H1 (cell line): Measurements from ENCODE around the gene KCND3. TPM values are rescaled to one million over a fixed set of nuclear protein-coding genes. Genes with fewer than 3 reads are reported as not detected.

Source experiments
- CTCF ChIA-PET: fragments of 300-600 bp; sonication (Branson Sonifier 250); formaldehyde crosslinking; loops from one replicate; lab custom pipeline; 2021; ENCODE audit not compliant: partially characterized antibody; lab: Charles Lee
- POLR2A ChIA-PET: fragments of 300-600 bp; sonication (Branson Sonifier 250); formaldehyde crosslinking; loops from one replicate; lab custom pipeline; 2021; ENCODE audit warnings: inconsistent platforms; ENCODE audit not compliant: partially characterized antibody; lab: Charles Lee
- DNase-seq, 2 experiments: peaks; one replicate each; pipeline versions ENCODE4 v3.0.0 to v3.0.0-alpha.2; 2010 to 2022; ENCODE audit warnings: low spot score in 2 of 2, low read depth in 1 of 2, mixed read lengths in 1 of 2
- FAIRE-seq: peaks from 2 replicates; lab custom pipeline; 2011; peaks lifted over from hg19 to GRCh38; lab: Jason Lieb, UNC
- H2AFZ ChIP-seq: 2 replicates; pipeline ENCODE4 v1.8.1; 2012; ENCODE audit warnings: low read length, inconsistent platforms
- H2AK5ac ChIP-seq: 2 replicates; pipeline ENCODE4 v1.6.1; 2013; ENCODE audit warnings: low read depth, low read length
- H2BK120ac ChIP-seq: replicated peaks from 2 replicates; pipeline ENCODE3; 2013; ENCODE audit warnings: low read depth, low read length, inconsistent platforms
- H2BK12ac ChIP-seq: 2 replicates; pipeline ENCODE4 v1.6.1; 2013; ENCODE audit warnings: low read depth, low read length
- H2BK15ac ChIP-seq: 2 replicates; pipeline ENCODE4 v1.6.1; 2013; ENCODE audit warnings: low read length
- H2BK20ac ChIP-seq: 2 replicates; pipeline ENCODE4 v1.6.1; 2013; ENCODE audit warnings: low read length
- H2BK5ac ChIP-seq: 2 replicates; pipeline ENCODE4 v1.6.1; 2013; ENCODE audit warnings: low read depth, low read length
- H3K14ac ChIP-seq: 2 replicates; pipeline ENCODE4 v1.6.1; 2013; ENCODE audit warnings: inconsistent platforms; ENCODE audit not compliant: insufficient read length
- H3K18ac ChIP-seq: 2 replicates; pipeline ENCODE4 v1.6.1; 2013; ENCODE audit warnings: low read length; ENCODE audit errors: extremely low read depth
- H3K23ac ChIP-seq: 2 replicates; pipeline ENCODE4 v1.6.1; 2013; ENCODE audit warnings: inconsistent platforms; ENCODE audit not compliant: insufficient read length
- H3K23me2 ChIP-seq: 2 replicates; pipeline ENCODE4 v1.6.1; 2013; ENCODE audit warnings: low read depth, low read length
- H3K27ac ChIP-seq: 2 replicates; pipeline ENCODE4 v1.6.1; 2011; ENCODE audit warnings: low read depth, low read length, inconsistent platforms
- H3K27me3 ChIP-seq, 4 experiments: replicated peaks in 1 of 4; 1 replicate in 1 of 4; 2 replicates in 3 of 4; pipeline versions ENCODE4 v1.6.1 to v1.8.1; 2011 to 2013; ENCODE audit warnings: low read length in 3 of 4, mild to moderate bottlenecking in 3 of 4, inconsistent platforms in 2 of 4, mixed read lengths in 2 of 4, moderate library complexity in 1 of 4; ENCODE audit not compliant: control insufficient read depth in 3 of 4, insufficient read depth in 3 of 4; ENCODE audit errors: extremely low read depth in 1 of 4
- H3K36me3 ChIP-seq, 4 experiments: 2 replicates each; pipeline versions ENCODE4 v1.6.1 to v1.8.1; 2011 to 2013; ENCODE audit warnings: mild to moderate bottlenecking in 4 of 4, low read length in 3 of 4, moderate library complexity in 2 of 4, control low read depth in 1 of 4, inconsistent platforms in 1 of 4; ENCODE audit not compliant: insufficient read depth in 4 of 4, control insufficient read depth in 2 of 4
- H3K4ac ChIP-seq: replicated peaks from 2 replicates; pipeline ENCODE3; 2013; ENCODE audit warnings: low read length, low read depth, mixed read lengths, inconsistent platforms; ENCODE audit not compliant: insufficient read length
- H3K4me1 ChIP-seq, 4 experiments: replicated peaks in 1 of 4; 1 replicate in 1 of 4; 2 replicates in 3 of 4; pipeline versions ENCODE4 v1.6.1 to v1.8.1; 2011 to 2013; ENCODE audit warnings: low read length in 3 of 4, inconsistent platforms in 2 of 4, mixed read lengths in 1 of 4; ENCODE audit not compliant: insufficient read depth in 4 of 4, control insufficient read depth in 3 of 4
- H3K4me2 ChIP-seq, 2 experiments: 2 replicates each; pipeline versions ENCODE4 v1.6.1 to v1.8.1; 2011 to 2013; ENCODE audit warnings: low read depth in 2 of 2, low read length in 2 of 2, control low read depth in 1 of 2, inconsistent platforms in 1 of 2, mild to moderate bottlenecking in 1 of 2; ENCODE audit not compliant: insufficient read depth in 1 of 2
- H3K4me3 ChIP-seq, 4 experiments: fragments of 200-600, 300-600 bp in 1 of 4; sonication (generic), shearing (Covaris generic), sonication (Bioruptor Twin) in 1 of 4; 2 replicates each; pipeline versions ENCODE4 v1.5.1 to v1.8.1; 2011 to 2016; ENCODE audit warnings: low read length in 4 of 4, low read depth in 3 of 4, control low read depth in 2 of 4, inconsistent platforms in 2 of 4, mild to moderate bottlenecking in 2 of 4, mixed read lengths in 1 of 4, moderate library complexity in 1 of 4; ENCODE audit not compliant: insufficient read depth in 2 of 4; ENCODE audit errors: extremely low read depth in 1 of 4
- H3K56ac ChIP-seq: replicated peaks from 2 replicates; pipeline ENCODE3; 2013; ENCODE audit warnings: low read depth, mild to moderate bottlenecking, mixed read lengths, low read length, inconsistent platforms; ENCODE audit not compliant: insufficient read length
- H3K79me1 ChIP-seq: 2 replicates; pipeline ENCODE4 v1.6.1; 2013; ENCODE audit warnings: low read depth, low read length, control low read depth
- H3K79me2 ChIP-seq, 2 experiments: 2 replicates each; pipeline versions ENCODE4 v1.6.1 to v1.8.1; 2012 to 2013; ENCODE audit warnings: low read length in 2 of 2, mild to moderate bottlenecking in 2 of 2, inconsistent platforms in 1 of 2; ENCODE audit not compliant: insufficient read depth in 2 of 2, control insufficient read depth in 1 of 2
- H3K9ac ChIP-seq, 4 experiments: replicated peaks in 1 of 4; 1 replicate in 1 of 4; 2 replicates in 3 of 4; pipeline versions ENCODE4 v1.6.1 to v1.8.1; 2011 to 2013; ENCODE audit warnings: low read depth in 3 of 4, low read length in 3 of 4, control low read depth in 2 of 4, mild to moderate bottlenecking in 2 of 4, moderate library complexity in 2 of 4, inconsistent platforms in 1 of 4; ENCODE audit errors: extremely low read depth in 1 of 4
- H3K9me3 ChIP-seq, 2 experiments: 2 replicates each; pipeline versions ENCODE4 v1.6.1 to v1.8.1; 2012 to 2013; ENCODE audit warnings: mild to moderate bottlenecking in 2 of 2, moderate library complexity in 2 of 2, control low read depth in 1 of 2, inconsistent platforms in 1 of 2, low read depth in 1 of 2, low read length in 1 of 2, mixed read lengths in 1 of 2; ENCODE audit not compliant: insufficient read depth in 2 of 2
- H4K20me1 ChIP-seq, 2 experiments: replicated peaks in 1 of 2; 2 replicates each; pipeline versions ENCODE3 to v1.8.1; 2011 to 2013; ENCODE audit warnings: inconsistent platforms in 2 of 2, low read length in 2 of 2, mild to moderate bottlenecking in 1 of 2; ENCODE audit not compliant: insufficient read depth in 2 of 2, control insufficient read depth in 1 of 2
- H4K5ac ChIP-seq: 2 replicates; pipeline ENCODE4 v1.6.1; 2013; ENCODE audit warnings: low read length, low read depth, mixed read lengths, inconsistent platforms; ENCODE audit not compliant: insufficient read length
- H4K8ac ChIP-seq: 2 replicates; pipeline ENCODE4 v1.8.0; 2013; ENCODE audit warnings: mild to moderate bottlenecking, moderate library complexity, low read length, inconsistent platforms; ENCODE audit not compliant: insufficient read depth; ENCODE audit errors: extremely low read depth
- H4K91ac ChIP-seq: replicated peaks from 2 replicates; pipeline ENCODE3; 2013; ENCODE audit warnings: low read length, mixed read lengths, inconsistent platforms; ENCODE audit not compliant: insufficient read length
- EP300 ChIP-seq, 2 experiments: IDR thresholded peaks; 1 replicate in 1 of 2; 2 replicates in 1 of 2; pipeline ENCODE4 v1.6.1; 2011 to 2012; ENCODE audit warnings: low read depth in 2 of 2, low read length in 2 of 2, mild to moderate bottlenecking in 2 of 2, borderline replicate concordance in 1 of 2, inconsistent platforms in 1 of 2, moderate library complexity in 1 of 2
- GABPA ChIP-seq: IDR thresholded peaks from 2 replicates; pipeline ENCODE4 v1.6.1; 2011; ENCODE audit warnings: mild to moderate bottlenecking, low read length, moderate library complexity, borderline replicate concordance; ENCODE audit not compliant: insufficient read depth
- WGBS, 2 experiments: shearing (Covaris generic) in 1 of 2; methylation state at CpG; one replicate each; pipeline versions ENCODE4 v1.1.6 to v1.1.7; 2013 to 2015; ENCODE audit warnings: low lambda C conversion rate in 2 of 2, mixed read lengths in 2 of 2, inconsistent platforms in 1 of 2, low coverage in 1 of 2, missing lambda C conversion rate in 1 of 2; ENCODE audit not compliant: insufficient replicate concordance in 2 of 2, insufficient coverage in 1 of 2, insufficient read length in 1 of 2; ENCODE audit errors: extremely low coverage in 1 of 2, missing lambda C conversion rate in 1 of 2; 5-methylcytosine and 5-hydroxymethylcytosine counted together
- polyA plus RNA-seq, 7 experiments: library from polyadenylated mRNA; depleted of rRNA in 3 of 7; stranded (reverse) in 5 of 7; unstranded in 2 of 7; fragments of >200 nt in 5 of 7; fragments of 200-250 nt in 2 of 7; gene quantifications; 1 replicate in 5 of 7; 2 replicates in 1 of 7; 4 replicates in 1 of 7; pipeline versions ENCODE4 v1.2.1 to v1.2.3, GENCODE V29; 2011 to 2013; ENCODE audit warnings: missing spikeins in 2 of 7, mixed read lengths in 2 of 7
- total RNA-seq: library from RNA; stranded (reverse); fragmentation: NEBNext Ultra II Directional; extraction: Animal tissue kit (Norgen Biotek cat#: 25700); gene quantifications from 2 replicates; pipeline ENCODE4 v1.2.1, GENCODE V29; 2021

The KCND3 gene
- total and polyA plus RNA-seq, 2 of the 8 experiments (the other 6 are each of a cell fraction or from before 2014, with no cell fraction given), result 0.14 to 0.48 TPM

DNA sequence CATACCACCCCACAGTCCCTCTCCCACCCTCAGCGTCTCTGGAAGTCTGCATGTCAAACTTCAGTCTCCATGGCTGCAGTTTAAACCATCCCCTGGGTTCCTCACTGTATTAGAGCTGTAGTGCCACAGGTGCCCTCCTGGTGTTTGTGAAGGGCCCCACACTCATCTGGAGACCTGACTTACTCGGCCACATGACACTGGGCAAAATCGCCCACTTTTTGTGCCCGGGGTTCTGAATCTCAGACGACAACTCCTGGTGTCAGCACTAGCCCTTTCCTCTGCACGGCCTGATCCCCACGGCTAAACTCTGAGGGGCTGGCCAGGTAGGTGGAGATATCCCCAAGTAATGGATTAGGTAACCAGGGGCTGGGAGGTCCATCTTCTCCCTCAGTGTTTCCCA is 256.8 kb downstream of the KCND3 start:
- Histone ChIP-seq H3K4me3 (no peak overlapping the region), H2BK120ac (no peak overlapping the region), H3K36me3 (peaks cover 0 to 3% (median 1%) of the 10 kb centered on the region in 4 experiments; a peak in 3 of 8 replicates), H4K5ac (no peak overlapping the region), H2BK15ac (no peak overlapping the region), H3K56ac (no peak overlapping the region), H3K14ac (no peak overlapping the region), H3K18ac (no peak overlapping the region), H3K4me1 (peaks cover 17 to 34% (median 25%) of the 10 kb centered on the region in 4 experiments), H2BK5ac (no peak overlapping the region), H2BK20ac (no peak overlapping the region), H2AK5ac (no peak overlapping the region), H3K4ac (no peak overlapping the region), H4K91ac (no peak overlapping the region), H4K20me1 (peaks cover 3 to 9% of the 10 kb centered on the region in 2 experiments), H3K4me2 (no peak overlapping the region), H3K27me3 (no peaks in the 10 kb centered on the region; a peak in 1 of 7 replicates), H3K79me1 (peaks cover 17% of the 10 kb centered on the region), H3K9me3 (no peaks in the 10 kb centered on the region), H3K23ac (no peak overlapping the region), H2AFZ (no peak overlapping the region), H3K23me2 (peaks cover 2% of the 10 kb centered on the region; the same call in 1 of the 2 replicates), H3K9ac (no peak overlapping the region), H3K79me2 (peaks cover 0 to 59% of the 10 kb centered on the region in 2 experiments; a peak in 3 of 4 replicates), H2BK12ac (no peak overlapping the region), H3K27ac (no peak overlapping the region), H4K8ac (0 out of 2 replicates have a peak overlapping the region, but pooled peaks have one; percentile 37)
- WGBS, 2 experiments, result 97% methylated on average over 7 of the region's 7 CpGs; no CpG with 5 or more reads in 1 of the 2 experiments
- POLR2A ChIA-PET, result interaction anchor here (0.8 to 19.0 kb wide), 3 partner anchors 11 to 224 kb away, joined by 3 to 343 read pairs (median 3); no protein-coding TSS in a partner anchor
- CTCF ChIA-PET, result interaction anchor here (40.4 to 42.0 kb wide), 2 partner anchors 3 to 12 kb away, joined by 1070 read pairs; partner anchors contain the start of genes DDX20 and INKA2
- TF ChIP-seq GABPA (no peak), EP300 (IDR thresholded peaks at IDR 0.05; ENCODE audit: borderline replicate concordance in 1 of 2, low read depth in 2 of 2, low read length in 2 of 2) (no peak)
- no peak for FAIRE-seq
- peak in 1 of 2 experiments; percentile 20 for DNase-seq
